Measurements from ENCODE around the gene BCAR1.
A peak's percentile ranks its signal among the peaks of the same experiment; 100 is the strongest.

Gene BCAR1

GRCh38 chr16:75234856-75235696 is 16.3 kb downstream of the BCAR1 start:
- peaks cover 7 to 47% (median 38%) of the 10 kb centered on the region in 5 donors for H3K4me1 ChIP-seq (ENCODE audit: control insufficient read depth in 5 of 5, insufficient read depth in 5 of 5, low read length in 5 of 5)
- H3K9ac ChIP-seq (ENCODE audit: low read length in 5 of 5): no peak overlapping the region

GRCh38 chr16:75233611-75233938 is 17.8 kb downstream of the BCAR1 start:
- H3K9me3 ChIP-seq (ENCODE audit: control insufficient read depth in 5 of 5, low read length in 5 of 5): no peaks in the 10 kb centered on the region
- no peak overlapping the region for H3K4me3 ChIP-seq (ENCODE audit: low read depth in 1 of 5, low read length in 5 of 5)
- no peak overlapping the region for H3K9ac ChIP-seq (ENCODE audit: low read length in 5 of 5)
- peaks cover 3 to 75% (median 61%) of the 10 kb centered on the region in 5 donors for H3K36me3 ChIP-seq (ENCODE audit: control insufficient read depth in 5 of 5, insufficient read depth in 5 of 5, low read length in 5 of 5)
- no peak overlapping the region for H3K27ac ChIP-seq (ENCODE audit: low read depth, low read length)
- H3K27me3 ChIP-seq (ENCODE audit: control insufficient read depth in 5 of 5, insufficient read depth in 4 of 5, low read length in 5 of 5): peaks cover 0 to 6% (median 0%) of the 10 kb centered on the region in 5 donors
- H3K4me1 ChIP-seq (ENCODE audit: control insufficient read depth in 5 of 5, insufficient read depth in 5 of 5, low read length in 5 of 5): peaks cover 3 to 32% (median 23%) of the 10 kb centered on the region in 5 donors

More at GRCh38 chr16:75234856-75235696, 16.3 kb downstream of the BCAR1 start:
- no peaks in the 10 kb centered on the region for H3K9me3 ChIP-seq (ENCODE audit: control insufficient read depth in 5 of 5, low read length in 5 of 5)
- H3K4me3 ChIP-seq (ENCODE audit: low read depth in 1 of 5, low read length in 5 of 5): no peak overlapping the region
- peaks cover 0 to 6% (median 0%) of the 10 kb centered on the region in 5 donors for H3K27me3 ChIP-seq (ENCODE audit: control insufficient read depth in 5 of 5, insufficient read depth in 4 of 5, low read length in 5 of 5)
- H3K36me3 ChIP-seq (ENCODE audit: control insufficient read depth in 5 of 5, insufficient read depth in 5 of 5, low read length in 5 of 5): peaks cover 3 to 62% (median 46%) of the 10 kb centered on the region in 5 donors
- peak overlapping the region; percentile 57 for H3K27ac ChIP-seq (ENCODE audit: low read depth, low read length)

GRCh38 chr16:75231570-75231969 is 19.9 kb downstream of the BCAR1 start:
- H3K4me3 ChIP-seq (ENCODE audit: low read depth in 1 of 5, low read length in 5 of 5): no peak overlapping the region
- H3K4me1 ChIP-seq (ENCODE audit: control insufficient read depth in 5 of 5, insufficient read depth in 5 of 5, low read length in 5 of 5): peaks cover 0 to 20% (median 11%) of the 10 kb centered on the region in 5 donors
- H3K27ac ChIP-seq (ENCODE audit: low read depth, low read length): no peak overlapping the region
- no peaks in the 10 kb centered on the region for H3K9me3 ChIP-seq (ENCODE audit: control insufficient read depth in 5 of 5, low read length in 5 of 5)
- H3K27me3 ChIP-seq (ENCODE audit: control insufficient read depth in 5 of 5, insufficient read depth in 4 of 5, low read length in 5 of 5): peaks cover 0 to 10% (median 0%) of the 10 kb centered on the region in 5 donors
- no peak overlapping the region for H3K9ac ChIP-seq (ENCODE audit: low read length in 5 of 5)
- H3K36me3 ChIP-seq (ENCODE audit: control insufficient read depth in 5 of 5, insufficient read depth in 5 of 5, low read length in 5 of 5): peaks cover 3 to 76% (median 63%) of the 10 kb centered on the region in 5 donors

- no peak overlapping the region for H3K9ac ChIP-seq (ENCODE audit: low read length in 5 of 5)
- H3K36me3 ChIP-seq (ENCODE audit: control insufficient read depth in 5 of 5, insufficient read depth in 5 of 5, low read length in 5 of 5): peaks cover 3 to 66% (median 53%) of the 10 kb centered on the region in 5 donors
- no peak overlapping the region for H3K4me3 ChIP-seq (ENCODE audit: low read depth in 1 of 5, low read length in 5 of 5)
- peaks cover 0 to 20% (median 11%) of the 10 kb centered on the region in 5 donors for H3K4me1 ChIP-seq (ENCODE audit: control insufficient read depth in 5 of 5, insufficient read depth in 5 of 5, low read length in 5 of 5)
- no peaks in the 10 kb centered on the region for H3K9me3 ChIP-seq (ENCODE audit: control insufficient read depth in 5 of 5, low read length in 5 of 5)
- H3K27ac ChIP-seq (ENCODE audit: low read depth, low read length): no peak overlapping the region
- H3K27me3 ChIP-seq (ENCODE audit: control insufficient read depth in 5 of 5, insufficient read depth in 4 of 5, low read length in 5 of 5): peaks cover 0 to 11% (median 0%) of the 10 kb centered on the region in 5 donors
These were observed 20.8 kb downstream of the BCAR1 start for GRCh38 chr16:75230471-75231110.

- H3K4me3 ChIP-seq (ENCODE audit: low read depth in 1 of 5, low read length in 5 of 5): no peak overlapping the region
- no peak overlapping the region for H3K27ac ChIP-seq (ENCODE audit: low read depth, low read length)
- H3K9me3 ChIP-seq (ENCODE audit: control insufficient read depth in 5 of 5, low read length in 5 of 5): no peaks in the 10 kb centered on the region
- peaks cover 5 to 18% (median 6%) of the 10 kb centered on the region in 5 donors for H3K27me3 ChIP-seq (ENCODE audit: control insufficient read depth in 5 of 5, insufficient read depth in 4 of 5, low read length in 5 of 5)
- no peak overlapping the region for H3K9ac ChIP-seq (ENCODE audit: low read length in 5 of 5)
- H3K4me1 ChIP-seq (ENCODE audit: control insufficient read depth in 5 of 5, insufficient read depth in 5 of 5, low read length in 5 of 5): peaks cover 0 to 14% (median 8%) of the 10 kb centered on the region in 5 donors
- H3K36me3 ChIP-seq (ENCODE audit: control insufficient read depth in 5 of 5, insufficient read depth in 5 of 5, low read length in 5 of 5): peaks cover 3 to 54% (median 42%) of the 10 kb centered on the region in 5 donors
These were observed 22.0 kb downstream of the BCAR1 start for GRCh38 chr16:75229172-75230031.

- H3K4me1 ChIP-seq (ENCODE audit: control insufficient read depth in 5 of 5, insufficient read depth in 5 of 5, low read length in 5 of 5): peaks cover 0 to 5% (median 0%) of the 10 kb centered on the region in 5 donors
- H3K27ac ChIP-seq (ENCODE audit: low read depth, low read length): no peak overlapping the region
- peaks cover 3 to 46% (median 37%) of the 10 kb centered on the region in 5 donors for H3K36me3 ChIP-seq (ENCODE audit: control insufficient read depth in 5 of 5, insufficient read depth in 5 of 5, low read length in 5 of 5)
- H3K9ac ChIP-seq (ENCODE audit: low read length in 5 of 5): no peak overlapping the region
- no peaks in the 10 kb centered on the region for H3K9me3 ChIP-seq (ENCODE audit: control insufficient read depth in 5 of 5, low read length in 5 of 5)
- no peak overlapping the region for H3K4me3 ChIP-seq (ENCODE audit: low read depth in 1 of 5, low read length in 5 of 5)
- H3K27me3 ChIP-seq (ENCODE audit: control insufficient read depth in 5 of 5, insufficient read depth in 4 of 5, low read length in 5 of 5): peaks cover 8 to 21% (median 9%) of the 10 kb centered on the region in 5 donors
These were observed 23.1 kb downstream of the BCAR1 start for GRCh38 chr16:75228143-75228976.

GRCh38 chr16:75227361-75228142 is 23.9 kb downstream of the BCAR1 start:
- no peak overlapping the region for H3K4me3 ChIP-seq (ENCODE audit: low read depth in 1 of 5, low read length in 5 of 5)
- H3K4me1 ChIP-seq (ENCODE audit: control insufficient read depth in 5 of 5, insufficient read depth in 5 of 5, low read length in 5 of 5): peaks cover 0 to 5% (median 0%) of the 10 kb centered on the region in 5 donors
- peaks cover 3 to 39% (median 31%) of the 10 kb centered on the region in 5 donors for H3K36me3 ChIP-seq (ENCODE audit: control insufficient read depth in 5 of 5, insufficient read depth in 5 of 5, low read length in 5 of 5)
- H3K9ac ChIP-seq (ENCODE audit: low read length in 5 of 5): no peak overlapping the region
- H3K9me3 ChIP-seq (ENCODE audit: control insufficient read depth in 5 of 5, low read length in 5 of 5): no peaks in the 10 kb centered on the region
- H3K27me3 ChIP-seq (ENCODE audit: control insufficient read depth in 5 of 5, insufficient read depth in 4 of 5, low read length in 5 of 5): peaks cover 8 to 21% (median 9%) of the 10 kb centered on the region in 5 donors
- H3K27ac ChIP-seq (ENCODE audit: low read depth, low read length): no peak overlapping the region

GRCh38 chr16:75226550-75227360 is 24.7 kb downstream of the BCAR1 start:
- H3K4me1 ChIP-seq (ENCODE audit: control insufficient read depth in 5 of 5, insufficient read depth in 5 of 5, low read length in 5 of 5): peaks cover 0 to 5% (median 0%) of the 10 kb centered on the region in 5 donors
- H3K9me3 ChIP-seq (ENCODE audit: control insufficient read depth in 5 of 5, low read length in 5 of 5): no peaks in the 10 kb centered on the region
- H3K9ac ChIP-seq (ENCODE audit: low read length in 5 of 5): no peak overlapping the region
- no peak overlapping the region for H3K27ac ChIP-seq (ENCODE audit: low read depth, low read length)
- H3K4me3 ChIP-seq (ENCODE audit: low read depth in 1 of 5, low read length in 5 of 5): no peak overlapping the region
- peaks cover 8 to 21% (median 9%) of the 10 kb centered on the region in 5 donors for H3K27me3 ChIP-seq (ENCODE audit: control insufficient read depth in 5 of 5, insufficient read depth in 4 of 5, low read length in 5 of 5)
- H3K36me3 ChIP-seq (ENCODE audit: control insufficient read depth in 5 of 5, insufficient read depth in 5 of 5, low read length in 5 of 5): peaks cover 3 to 36% (median 28%) of the 10 kb centered on the region in 5 donors
